SHP77 (cell line): ENCODE results near the gene ATP6V1B1.

Experiments
- DNase-seq, 2 experiments: peaks; one replicate each; lab custom pipeline; 2025; lab: John Stamatoyannopoulos, UW

Gene ATP6V1B1

DNA sequence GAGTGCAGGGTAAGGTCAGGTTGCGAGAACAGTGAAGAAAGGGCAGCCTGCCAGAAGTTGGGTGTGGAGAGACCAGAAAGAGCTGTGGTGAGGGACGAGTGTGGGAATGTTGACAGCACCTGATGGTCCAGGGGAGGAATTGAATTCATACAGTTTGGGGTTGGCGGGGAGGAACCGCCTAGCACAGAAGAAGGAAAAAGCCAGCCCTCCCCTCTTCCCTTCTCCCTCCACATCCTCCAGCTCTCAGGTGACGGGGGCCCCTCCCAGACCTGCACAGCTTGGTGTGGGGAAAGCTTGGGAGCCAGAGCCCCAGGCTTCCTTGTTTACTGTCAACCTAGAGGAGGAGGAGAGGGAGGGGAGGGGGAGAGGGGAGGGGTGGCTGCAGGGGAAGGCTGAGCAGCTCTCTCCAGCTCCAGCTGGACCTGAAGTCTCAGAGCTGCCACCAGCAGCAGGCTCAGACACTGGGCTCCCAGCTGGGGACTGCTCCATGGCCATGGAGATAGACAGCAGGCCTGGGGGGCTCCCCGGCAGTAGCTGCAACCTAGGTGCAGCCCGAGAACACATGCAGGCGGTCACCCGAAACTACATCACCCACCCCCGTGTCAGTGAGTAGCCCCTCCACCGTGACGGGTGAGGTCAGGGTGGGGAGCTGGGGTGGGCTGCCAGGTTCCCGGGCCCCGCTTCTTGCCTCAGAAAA, at the start of gene ATP6V1B1:
TSS of gene ATP6V1B1 (plus strand) at position 433 of the 697 bp plus-strand sequence. CDS start at position 488, 55 bp downstream.
- peak; percentile 22 to 42 for DNase-seq

DNA sequence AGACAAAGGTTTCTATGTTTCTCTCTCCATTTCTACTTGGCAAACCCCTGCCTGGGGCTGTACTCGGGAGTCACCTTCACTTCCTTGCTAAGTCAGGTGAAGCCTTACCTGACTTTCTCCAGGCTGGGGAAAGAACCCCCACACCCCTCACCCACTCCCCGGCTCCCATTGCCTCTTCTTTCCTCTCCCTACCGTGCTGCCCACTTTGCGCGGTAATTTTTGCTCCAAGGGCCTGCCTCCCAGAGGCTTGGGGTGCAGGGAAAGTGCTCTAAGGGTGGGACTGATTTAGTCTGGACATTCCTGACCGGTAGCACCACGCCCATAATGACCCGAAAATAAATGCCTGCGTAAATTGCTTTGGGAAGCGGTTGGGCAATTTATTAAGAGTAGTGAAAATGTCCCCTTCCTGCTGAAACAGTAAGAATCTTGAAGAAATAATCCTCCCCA, 49.1 kb upstream of the ATP6V1B1 start:
- no peak for DNase-seq

DNA sequence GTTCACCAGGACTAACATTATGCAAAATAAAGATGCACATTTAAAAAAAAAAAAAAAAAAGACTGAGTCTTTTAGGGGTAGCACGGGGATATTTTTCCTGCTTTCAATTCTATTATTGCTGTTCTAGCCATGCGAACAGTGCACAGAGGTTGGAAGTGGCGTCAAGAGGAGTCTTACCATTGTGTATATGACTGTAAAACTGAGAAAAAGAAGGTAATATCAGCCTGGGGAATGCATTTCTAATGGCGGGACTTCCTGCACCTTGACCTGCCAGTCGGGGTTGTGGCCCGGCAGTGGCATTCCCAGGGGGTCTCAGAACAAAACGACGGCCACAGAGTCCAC, 48.5 kb upstream of the ATP6V1B1 start:
- no peak for DNase-seq

DNA sequence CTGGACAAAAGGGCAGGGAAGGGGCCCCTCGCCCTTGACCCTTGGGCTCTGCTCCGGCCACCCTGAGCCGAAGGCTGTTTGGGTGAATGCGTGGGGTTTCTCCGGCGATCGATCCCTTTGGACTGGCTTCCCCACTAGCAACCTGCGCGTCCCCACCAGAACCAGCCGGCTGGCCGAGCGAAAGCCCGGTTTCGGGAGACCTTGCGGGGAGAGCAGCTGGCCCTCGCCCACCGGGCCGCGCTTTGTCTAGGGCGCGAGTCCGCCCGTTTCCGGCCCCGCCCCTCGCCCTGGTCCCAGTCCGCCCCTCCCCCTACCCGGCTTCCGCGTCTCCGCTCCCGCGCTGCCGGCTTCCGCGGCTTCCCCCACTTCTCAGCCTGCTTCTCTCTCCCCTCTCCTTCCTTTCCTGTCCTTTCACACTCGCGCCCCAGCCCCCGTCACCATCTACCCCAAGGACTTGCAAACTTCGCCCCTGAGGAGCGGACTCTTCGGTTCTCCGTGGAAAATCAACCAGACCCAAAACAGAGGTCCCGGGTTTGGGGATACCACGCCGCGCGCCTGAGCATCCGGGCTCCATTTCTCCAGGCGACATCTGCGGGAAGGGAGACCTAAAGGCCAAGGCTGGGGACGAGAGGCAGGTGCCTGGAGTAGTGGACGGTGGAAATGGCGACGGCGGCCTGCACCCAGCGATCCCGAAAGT, 48.0 kb upstream of the ATP6V1B1 start:
- no peak for DNase-seq

DNA sequence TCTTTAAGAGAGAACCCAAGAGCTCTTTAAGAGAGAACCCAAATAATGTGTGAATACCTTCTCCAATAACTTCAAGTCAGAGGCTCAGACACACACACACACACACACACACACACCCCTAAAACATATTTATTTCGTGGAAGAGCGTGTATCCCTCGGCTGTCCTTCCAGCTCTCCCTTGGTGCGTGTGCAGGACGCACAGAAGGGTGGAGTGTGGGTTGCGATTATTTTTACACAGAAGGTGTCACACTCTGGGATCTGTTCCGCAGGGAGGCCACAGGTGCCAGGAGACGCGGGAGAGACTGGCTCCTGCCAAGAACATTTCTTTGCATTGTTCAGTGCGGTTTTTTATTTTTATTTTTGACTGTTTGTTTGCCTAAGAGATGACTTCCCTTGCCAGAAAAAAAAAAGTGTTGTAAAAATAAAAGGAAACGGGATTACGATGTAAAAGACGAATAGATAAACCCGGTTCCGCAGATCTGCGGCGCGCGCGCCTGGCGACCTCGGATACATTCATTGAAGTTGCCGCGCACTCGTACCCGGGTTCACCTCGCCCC, 47.3 kb upstream of the ATP6V1B1 start:
- DNase-seq = no peak

DNA sequence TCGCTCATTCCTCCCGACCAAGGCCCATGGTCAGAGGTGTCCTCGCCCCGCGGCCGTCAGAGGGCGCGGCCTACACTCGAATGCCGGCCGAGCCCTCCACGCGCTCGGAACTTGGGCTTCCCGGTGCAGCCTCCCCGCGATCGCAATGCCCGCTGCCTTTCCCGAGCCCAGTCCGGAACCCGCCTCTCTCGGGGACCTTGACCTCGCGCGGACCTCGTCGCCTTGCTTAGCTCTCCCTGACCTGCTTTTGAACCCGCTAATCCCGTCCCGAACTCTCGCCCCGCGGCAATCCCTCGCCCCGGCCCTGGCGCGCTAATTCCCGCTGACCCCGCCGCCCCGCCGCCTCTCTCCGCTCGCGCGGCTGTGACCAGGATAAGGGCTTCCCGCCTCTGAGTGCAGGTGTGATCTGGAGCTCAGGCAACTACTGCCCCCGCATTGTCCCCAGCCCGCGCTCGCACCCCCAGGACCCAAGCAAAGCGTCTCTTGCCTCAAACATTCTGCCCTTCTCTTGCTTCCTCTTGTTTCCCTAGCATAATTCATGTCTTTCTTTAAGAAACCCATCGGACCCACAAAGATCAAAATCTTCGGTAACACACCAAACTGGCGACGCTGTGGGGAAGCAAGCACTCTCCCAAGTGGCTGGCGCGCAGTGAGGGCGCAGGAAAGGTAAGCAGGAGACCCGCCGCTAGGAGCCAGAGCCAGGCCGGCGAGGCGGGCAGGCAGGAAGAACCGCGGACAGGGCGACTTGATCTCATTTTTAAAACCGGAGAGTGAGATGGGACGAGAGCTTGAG, 46.6 kb upstream of the ATP6V1B1 start:
- DNase-seq = no peak

DNA sequence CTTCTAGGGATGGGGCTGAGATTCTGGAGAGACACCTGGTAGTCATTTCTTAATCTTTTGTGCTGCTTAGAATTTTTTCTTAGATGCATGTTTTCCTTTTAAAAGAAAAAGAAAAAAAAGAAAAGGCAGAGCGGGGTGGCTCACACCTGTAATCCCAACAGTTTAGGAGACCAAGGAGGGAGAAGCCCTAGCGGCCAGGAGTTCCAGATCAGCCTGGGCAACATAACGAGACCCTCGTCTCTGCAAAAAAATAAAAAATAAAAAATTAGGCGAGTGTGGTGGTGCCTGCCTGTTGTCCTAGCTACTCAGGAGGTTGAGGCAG, 46.0 kb upstream of the ATP6V1B1 start:
- DNase-seq = no peak

DNA sequence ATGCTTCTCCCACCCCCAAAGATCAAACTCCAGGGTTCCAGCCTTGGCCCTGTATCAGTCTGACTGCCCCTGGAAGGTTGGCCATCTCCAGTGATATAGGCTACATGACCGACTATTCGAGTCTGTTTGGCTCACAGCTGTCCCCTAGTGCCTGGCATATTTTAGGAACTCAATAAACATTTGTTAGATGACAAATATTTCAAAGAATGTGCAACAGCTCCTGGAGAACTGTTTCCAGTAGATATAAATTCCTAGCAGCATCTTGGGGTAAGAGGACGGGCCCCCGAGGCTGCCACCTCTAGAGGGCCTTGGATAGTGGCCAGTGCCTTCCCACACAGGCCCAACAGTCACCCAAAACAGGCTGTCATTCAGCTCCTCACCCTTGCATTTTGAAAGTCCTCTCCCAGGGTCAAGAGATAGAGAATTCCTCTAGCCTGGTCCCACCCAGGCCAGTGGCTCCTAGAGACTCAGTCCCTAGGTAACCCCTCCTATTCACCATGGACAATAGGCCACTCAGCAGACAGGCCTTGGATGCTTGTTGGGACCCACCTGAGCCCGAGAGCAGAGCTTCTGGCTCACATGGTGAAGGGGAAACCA, 45.1 kb upstream of the ATP6V1B1 start:
- DNase-seq = no peak

DNA sequence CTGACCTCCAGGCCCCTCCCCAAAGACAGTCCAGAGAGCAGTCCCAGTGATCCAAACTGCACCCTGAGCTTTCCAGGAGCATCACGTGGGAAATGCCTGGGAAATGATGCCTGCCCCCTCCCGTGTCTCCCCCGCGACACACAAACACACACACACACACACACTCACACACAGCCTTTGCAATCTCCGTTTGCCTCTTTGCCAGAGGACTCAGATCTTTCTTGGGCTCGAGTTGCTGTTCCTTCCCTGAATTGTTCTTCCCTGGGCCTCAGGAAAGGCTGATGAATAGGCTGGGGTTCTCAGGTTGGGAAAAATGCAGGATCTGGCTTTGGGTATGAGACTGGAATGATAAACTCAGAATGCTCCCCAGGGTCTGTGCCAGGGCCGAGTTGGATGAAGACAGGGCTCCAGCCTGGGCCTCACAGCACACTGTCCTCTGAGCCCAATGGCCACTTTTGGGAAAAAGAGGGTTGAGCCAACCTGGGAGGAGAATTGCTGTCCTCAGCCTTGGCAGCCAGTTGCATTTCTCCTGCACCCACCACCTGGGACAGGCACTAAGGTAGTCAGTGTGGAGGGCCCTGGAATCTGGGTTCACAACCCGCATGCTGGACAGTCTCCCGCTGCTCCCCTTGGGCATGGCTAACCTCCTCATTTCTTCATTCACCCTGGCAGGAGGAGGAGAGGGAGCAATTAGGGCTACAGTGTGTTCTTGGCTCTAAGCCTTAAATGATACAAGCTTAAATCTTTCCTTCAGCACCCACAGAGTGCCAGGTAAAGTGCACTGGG, 43.9 kb upstream of the ATP6V1B1 start:
- no peak for DNase-seq

DNA sequence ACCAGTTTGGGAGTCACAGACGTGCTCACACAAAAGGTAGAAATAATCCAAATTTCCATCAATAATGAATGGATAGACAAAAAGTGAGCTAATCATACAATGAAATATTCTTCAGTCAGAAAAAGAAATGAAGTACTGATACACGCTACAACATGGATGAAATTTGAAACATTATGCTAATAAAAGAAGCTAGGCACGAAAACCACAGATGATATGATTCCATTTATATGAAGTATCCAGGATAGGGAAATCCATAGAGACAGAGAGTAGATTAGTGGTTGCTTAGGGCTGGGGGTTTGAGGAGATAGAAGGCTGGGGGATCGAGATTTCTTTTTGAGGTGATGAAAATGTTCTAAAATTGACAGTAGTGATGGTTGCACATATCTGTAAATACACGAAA, 43.0 kb upstream of the ATP6V1B1 start:
- DNase-seq = no peak

DNA sequence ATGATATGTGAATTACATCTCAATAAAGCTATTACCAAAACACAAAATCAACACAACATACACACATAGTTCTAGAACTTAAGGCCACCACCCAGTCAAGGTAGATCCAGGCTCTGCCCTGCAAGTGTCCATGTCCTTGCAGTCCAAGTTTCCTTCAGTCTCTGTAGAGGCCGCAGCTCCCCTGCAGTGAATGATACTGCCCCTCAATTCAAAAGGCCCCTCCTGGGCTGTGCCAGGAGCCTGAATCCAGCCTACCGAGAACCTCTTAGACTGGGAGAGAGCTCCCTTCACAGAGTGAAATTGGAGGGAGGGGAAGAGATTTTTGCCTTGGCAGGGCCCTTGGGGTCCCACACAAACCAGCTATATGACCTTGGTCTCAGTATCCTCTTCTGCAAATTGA, 42.5 kb upstream of the ATP6V1B1 start:
- no peak for DNase-seq

DNA sequence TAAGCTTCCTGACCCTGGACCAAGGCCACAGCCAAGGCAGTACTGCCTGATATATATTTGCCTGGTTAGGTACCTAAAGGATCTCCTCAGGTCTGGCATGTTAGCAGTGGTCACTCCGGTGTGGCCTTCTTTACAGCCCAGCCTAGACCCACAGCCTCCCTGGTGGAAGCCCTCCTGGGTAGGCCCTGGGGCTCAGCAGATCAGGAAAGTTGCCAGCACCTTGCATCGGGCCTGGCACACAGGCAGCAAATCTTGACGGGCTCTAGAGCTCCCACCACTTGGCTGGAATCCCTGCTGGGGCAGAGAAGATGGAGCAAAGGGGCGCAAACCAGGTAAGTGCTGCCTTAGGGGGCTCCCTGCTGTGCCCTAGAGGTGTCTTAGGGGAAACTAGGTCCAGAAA, 40.9 kb upstream of the ATP6V1B1 start:
- DNase-seq = no peak

DNA sequence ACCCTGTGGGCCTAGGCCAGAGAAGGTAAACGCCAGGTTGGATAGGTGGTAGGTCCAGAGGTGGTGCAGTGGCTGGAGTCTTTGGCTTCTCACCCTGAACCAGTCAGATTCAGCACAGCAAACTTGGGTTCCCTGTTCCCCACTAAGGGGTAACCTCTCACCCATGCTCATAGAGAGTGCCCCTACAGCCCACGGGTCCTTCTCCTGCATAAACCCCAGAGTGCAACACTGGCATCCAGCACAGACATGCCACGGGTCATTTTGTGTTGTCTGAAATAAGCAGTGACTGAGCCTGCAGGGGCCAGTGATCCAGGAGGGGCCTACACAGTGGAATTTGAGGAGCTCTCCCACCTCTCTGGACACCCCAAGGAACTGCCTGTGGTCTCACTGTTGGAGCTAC, 40.5 kb upstream of the ATP6V1B1 start:
- DNase-seq = no peak

DNA sequence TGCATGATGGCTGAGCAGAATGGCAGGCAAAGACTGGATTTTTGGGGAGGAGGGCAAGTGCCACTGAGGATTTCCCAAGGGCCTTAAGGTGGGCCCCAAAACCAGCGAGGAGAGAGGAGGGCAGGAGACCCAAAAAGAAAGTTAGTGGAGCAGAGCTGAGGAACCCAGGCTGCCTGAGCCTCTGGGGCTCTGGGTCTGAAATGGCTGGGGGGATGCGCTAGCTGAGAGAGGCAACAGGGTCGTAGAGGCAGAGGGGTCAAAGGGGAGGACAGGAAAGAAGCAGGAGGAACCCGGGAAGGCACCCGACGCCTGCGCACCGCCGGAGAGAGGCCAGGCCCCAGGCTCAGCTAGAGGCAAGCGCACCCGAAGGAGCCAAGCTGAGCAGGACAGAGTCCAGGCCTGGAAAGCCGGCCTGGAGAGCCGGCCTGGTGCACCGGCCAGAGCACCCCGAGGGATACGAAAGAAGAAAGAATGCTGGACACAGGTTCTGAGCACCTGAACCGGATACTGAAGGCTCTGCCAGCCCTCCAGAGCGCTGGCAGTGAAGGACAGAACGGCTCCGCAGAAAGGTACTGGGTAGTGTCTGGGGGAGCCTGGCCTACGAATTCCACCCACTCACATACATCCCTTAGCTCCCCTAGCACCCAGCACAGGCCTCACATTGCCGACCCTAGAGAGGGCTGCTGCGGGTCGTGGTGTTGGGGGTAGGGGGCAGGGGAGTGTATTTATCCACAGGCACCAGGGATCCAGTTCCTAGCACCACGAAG, 39.5 kb upstream of the ATP6V1B1 start:
- no peak for DNase-seq

DNA sequence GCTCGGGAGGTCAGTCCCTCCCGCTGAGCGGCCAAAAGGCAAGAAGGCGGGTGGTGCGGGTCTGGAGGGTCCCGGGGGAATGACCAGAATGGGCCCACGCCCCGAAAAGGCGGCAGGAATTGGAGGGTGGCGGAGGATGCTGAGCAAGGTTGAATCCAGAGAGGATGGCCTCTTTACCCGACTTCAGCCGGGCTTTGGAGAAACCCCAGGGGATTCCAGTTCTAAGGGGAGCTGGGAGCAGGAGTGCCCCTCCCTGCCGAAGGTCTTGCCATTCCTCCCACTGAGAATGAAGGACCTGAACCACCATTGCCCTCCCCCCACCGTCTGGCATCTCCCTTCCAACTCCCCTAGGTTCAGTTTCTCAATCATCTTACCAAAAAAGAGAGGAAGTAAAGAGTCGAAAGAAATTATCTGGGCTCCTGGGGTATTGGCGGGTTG, 38.9 kb upstream of the ATP6V1B1 start:
- no peak for DNase-seq

DNA sequence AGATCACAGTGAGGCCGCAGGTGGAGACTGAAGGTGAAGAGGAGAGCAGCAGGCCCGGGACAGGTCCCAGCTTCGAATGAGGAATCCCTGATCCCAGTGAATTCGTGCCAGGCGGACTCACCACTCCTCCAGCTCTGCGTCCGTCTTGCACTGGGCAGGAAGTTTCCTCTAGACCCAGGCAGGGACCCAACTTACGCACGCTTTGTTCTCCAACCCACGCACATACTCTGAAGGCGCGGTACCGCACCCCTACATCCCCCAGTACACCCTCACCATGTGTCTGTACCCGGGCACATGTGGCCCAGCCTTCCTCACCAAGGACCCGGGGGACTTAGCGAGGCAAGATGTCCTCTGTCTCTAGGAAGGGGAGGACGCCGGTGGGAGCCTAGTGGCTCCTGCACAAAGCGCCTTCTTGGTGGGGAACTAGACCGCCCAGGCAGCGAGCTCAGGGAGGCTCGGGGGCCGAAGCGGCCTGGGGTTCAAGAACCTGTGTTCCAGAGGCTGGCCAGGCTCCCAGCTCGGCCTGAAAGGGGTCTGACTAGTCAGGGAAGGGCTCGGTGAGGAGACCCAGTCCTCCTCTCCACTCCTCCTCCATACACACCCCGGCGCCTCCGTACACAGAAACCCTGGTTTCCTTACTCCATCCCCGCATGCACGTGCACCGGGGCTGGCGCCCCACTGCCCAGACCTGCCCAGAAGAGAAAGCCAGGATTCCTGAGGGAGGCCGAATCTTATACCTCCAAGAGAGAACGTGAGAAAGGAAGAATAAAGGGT, 38.3 kb upstream of the ATP6V1B1 start:
- DNase-seq = no peak

DNA sequence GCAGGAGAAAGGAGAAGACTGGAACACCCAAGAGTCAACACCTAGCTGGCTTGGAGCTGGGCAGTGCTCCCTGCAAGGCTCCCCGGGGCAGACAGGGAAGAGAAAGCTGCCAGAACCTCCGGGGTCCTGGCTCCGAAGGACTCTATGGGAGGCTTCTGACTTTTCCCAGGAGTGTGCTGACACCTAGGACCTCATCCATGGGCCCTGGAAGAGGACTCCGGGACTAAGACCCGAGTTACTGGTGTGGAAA, 37.8 kb upstream of the ATP6V1B1 start:
- no peak for DNase-seq

DNA sequence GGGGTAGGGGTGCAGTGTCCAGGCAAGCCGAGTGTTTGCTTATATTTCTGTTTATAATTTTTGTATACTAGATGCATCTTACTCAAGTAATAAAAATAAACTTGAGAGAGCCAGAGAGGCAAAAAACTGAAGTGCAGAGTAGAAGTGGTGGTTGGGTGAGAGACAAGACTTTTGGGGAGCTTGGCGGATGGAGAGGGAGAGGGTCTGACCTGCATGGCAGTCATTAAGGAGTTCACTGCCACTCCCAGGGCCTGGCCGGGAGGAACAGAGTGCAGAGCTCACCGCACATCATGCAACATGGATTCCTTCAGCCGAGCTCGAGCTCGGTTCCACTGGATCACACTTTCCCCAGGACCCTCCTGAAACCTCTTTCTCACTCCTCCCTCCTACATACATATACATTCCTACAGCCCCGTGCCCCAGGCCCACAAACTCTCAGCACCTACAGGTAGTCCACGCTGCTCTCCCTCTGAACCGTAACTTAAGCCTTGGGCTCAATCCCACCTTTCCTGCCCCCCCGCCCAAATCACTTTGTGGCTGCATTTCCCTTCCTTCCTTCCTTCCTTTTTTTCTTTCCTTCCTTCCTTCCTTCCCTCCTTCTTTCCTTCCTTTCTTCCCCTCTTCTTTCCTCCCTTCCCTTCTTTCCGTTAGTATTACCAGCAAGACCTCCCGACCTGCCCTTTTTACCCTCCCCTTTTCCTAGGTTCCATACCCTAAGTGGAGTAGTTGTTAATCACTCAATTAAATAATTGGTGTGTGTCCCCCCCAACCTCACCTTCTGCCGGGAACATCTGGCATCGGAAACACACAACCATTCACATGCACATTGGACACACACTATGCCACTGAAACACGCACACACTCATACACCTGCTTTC, 37.1 kb upstream of the ATP6V1B1 start:
- no peak for DNase-seq
